ENCODE data around the gene P3H2. TPM values are rescaled to one million over a fixed set of nuclear protein-coding genes. Genes with fewer than 3 reads are reported as not detected.

Gene P3H2
- total and polyA plus RNA-seq, 7 donors = 0.24 to 3.4 (median 1.2) TPM

- intact Hi-C loops (cut with DNase I) = no loop called here
- H3K4me3 ChIP-seq = no peak overlapping the region
- H3K27ac ChIP-seq = no peak overlapping the region
- no peak for ATAC-seq
- no peaks in the 10 kb centered on the region for H3K4me1 ChIP-seq
- no peaks in the 10 kb centered on the region for H3K9me3 ChIP-seq
- DNase-seq = no peak
- H3K36me3 ChIP-seq (ENCODE audit: insufficient read depth in 1 of 2, low read depth in 1 of 2) = no peaks in the 10 kb centered on the region
- H3K27me3 ChIP-seq (ENCODE audit: insufficient read depth in 3 of 3, low read length in 2 of 3) = no peaks in the 10 kb centered on the region
- TF ChIP-seq, protein P1, sequence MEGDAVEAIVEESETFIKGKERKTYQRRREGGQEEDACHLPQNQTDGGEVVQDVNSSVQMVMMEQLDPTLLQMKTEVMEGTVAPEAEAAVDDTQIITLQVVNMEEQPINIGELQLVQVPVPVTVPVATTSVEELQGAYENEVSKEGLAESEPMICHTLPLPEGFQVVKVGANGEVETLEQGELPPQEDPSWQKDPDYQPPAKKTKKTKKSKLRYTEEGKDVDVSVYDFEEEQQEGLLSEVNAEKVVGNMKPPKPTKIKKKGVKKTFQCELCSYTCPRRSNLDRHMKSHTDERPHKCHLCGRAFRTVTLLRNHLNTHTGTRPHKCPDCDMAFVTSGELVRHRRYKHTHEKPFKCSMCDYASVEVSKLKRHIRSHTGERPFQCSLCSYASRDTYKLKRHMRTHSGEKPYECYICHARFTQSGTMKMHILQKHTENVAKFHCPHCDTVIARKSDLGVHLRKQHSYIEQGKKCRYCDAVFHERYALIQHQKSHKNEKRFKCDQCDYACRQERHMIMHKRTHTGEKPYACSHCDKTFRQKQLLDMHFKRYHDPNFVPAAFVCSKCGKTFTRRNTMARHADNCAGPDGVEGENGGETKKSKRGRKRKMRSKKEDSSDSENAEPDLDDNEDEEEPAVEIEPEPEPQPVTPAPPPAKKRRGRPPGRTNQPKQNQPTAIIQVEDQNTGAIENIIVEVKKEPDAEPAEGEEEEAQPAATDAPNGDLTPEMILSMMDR (IDR thresholded peaks at IDR 0.05) = no peak
Measured at GRCh38 chr3:189908646-189909045, 212.1 kb downstream of the P3H2 start.

DNA sequence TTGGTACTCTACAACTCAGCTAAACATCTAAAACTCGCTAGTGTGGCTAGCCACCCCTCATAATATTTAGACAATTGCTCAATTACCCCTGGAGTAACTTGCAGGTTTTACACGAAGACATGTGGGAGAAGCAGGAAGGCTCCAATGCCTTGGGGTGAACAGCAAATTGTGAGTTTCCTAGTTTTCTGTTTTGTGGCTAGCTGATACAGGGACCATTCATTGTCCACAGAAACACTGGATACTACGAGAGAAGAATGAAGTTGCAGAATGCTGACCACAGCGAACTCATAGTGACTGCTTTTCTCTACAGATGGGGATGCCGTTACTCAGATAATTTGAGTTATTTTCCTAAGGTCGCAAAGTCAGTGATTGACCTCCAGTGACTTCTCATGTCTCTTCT, 212.9 kb downstream of the P3H2 start:
- 88 to 91% (median 89%) methylated on average over 6 of the region's 6 CpGs for WGBS, 3 donors
- no peak overlapping the region for H3K27ac ChIP-seq
- intact Hi-C loops (cut with DNase I) = no loop called here
- no peak overlapping the region for H3K4me3 ChIP-seq
- H3K36me3 ChIP-seq (ENCODE audit: insufficient read depth in 1 of 2, low read depth in 1 of 2) = no peaks in the 10 kb centered on the region
- H3K9me3 ChIP-seq = no peaks in the 10 kb centered on the region
- H3K4me1 ChIP-seq = no peaks in the 10 kb centered on the region
- TF ChIP-seq, protein P1 (IDR thresholded peaks at IDR 0.05) = no peak
- ATAC-seq (no peak), DNase-seq (no peak)
- H3K27me3 ChIP-seq (ENCODE audit: insufficient read depth in 3 of 3, low read length in 2 of 3) = no peaks in the 10 kb centered on the region

Other genes with a start within 250 kb of the P3H2 start
- gene CLDN1, start 201.5 kb upstream of the P3H2 start, total RNA-seq = under 1 TPM in 3 of 4 donors, not detected in 1; 0.25 to 0.62 (median 0.39) TPM
- under 1 TPM; 0.30 to 0.51 (median 0.35) TPM for gene CLDN1, start 201.5 kb upstream of the P3H2 start, polyA plus RNA-seq